HepG2 (cell line): ENCODE results near the gene GABRR3. TPM values are rescaled to one million over a fixed set of nuclear protein-coding genes. Genes with fewer than 3 reads are reported as not detected.
A peak's percentile ranks its signal among the peaks of the same experiment; 100 is the strongest.

Experiments used
- ARNT2 ChIP-seq: sonication (generic); formaldehyde crosslinking; IDR thresholded peaks from 2 replicates; pipeline ENCODE4 v1.8.0; 2022; ENCODE audit warnings: mild to moderate bottlenecking, low read depth, missing genetic modification reagents, moderate library complexity
- CBX1 ChIP-seq: IDR thresholded peaks from one replicate; pipeline ENCODE4 v1.6.1; 2016; ENCODE audit warnings: antibody characterized with exemption, low read depth
- FOXO1 ChIP-seq: sonication (generic); formaldehyde crosslinking; IDR thresholded peaks from 2 replicates; pipeline ENCODE4 v1.4.0; 2020; ENCODE audit warnings: missing genetic modification reagents
- HOXA5 ChIP-seq: sonication (generic); formaldehyde crosslinking; IDR thresholded peaks from 2 replicates; pipeline ENCODE4 v1.4.0; 2020; ENCODE audit warnings: missing genetic modification reagents
- HOXD1 ChIP-seq: sonication (generic); formaldehyde crosslinking; IDR thresholded peaks from 2 replicates; pipeline ENCODE4 v1.5.0; 2020; ENCODE audit warnings: missing genetic modification reagents
- KAT2B ChIP-seq: fragments of 150-350 bp; IDR thresholded peaks from 2 replicates; pipeline ENCODE4 v1.6.1; 2014; ENCODE audit warnings: low read depth, low read length, borderline replicate concordance
- MYNN ChIP-seq: sonication (generic); formaldehyde crosslinking; IDR thresholded peaks from 2 replicates; pipeline ENCODE4 v1.4.0; 2020; ENCODE audit warnings: mild to moderate bottlenecking, low read depth, missing genetic modification reagents
- MZF1 ChIP-seq: sonication (generic); formaldehyde crosslinking; IDR thresholded peaks from 2 replicates; pipeline ENCODE4 v1.8.1; 2023; ENCODE audit warnings: mild to moderate bottlenecking, missing genetic modification reagents, borderline replicate concordance
- NFE2 ChIP-seq: sonication (generic); formaldehyde crosslinking; IDR thresholded peaks from 2 replicates; pipeline ENCODE4 v1.4.0; 2020; ENCODE audit warnings: missing genetic modification reagents
- NFYC ChIP-seq: IDR thresholded peaks from 2 replicates; pipeline ENCODE4 v1.6.1; 2016; ENCODE audit warnings: missing genetic modification reagents, missing compliant biosample characterization
- NKX3-1 ChIP-seq: sonication (generic); formaldehyde crosslinking; IDR thresholded peaks from 2 replicates; pipeline ENCODE4 v1.5.0; 2020; ENCODE audit warnings: missing genetic modification reagents
- NR1H2 ChIP-seq: sonication (generic); formaldehyde crosslinking; IDR thresholded peaks from 2 replicates; pipeline ENCODE4 v1.8.1; 2022; ENCODE audit warnings: low read depth, missing genetic modification reagents, borderline replicate concordance
- PHF20 ChIP-seq: sonication (generic); formaldehyde crosslinking; IDR thresholded peaks from 2 replicates; pipeline ENCODE4 v1.5.0; 2020; ENCODE audit warnings: mild to moderate bottlenecking, missing genetic modification reagents
- PRMT3 ChIP-seq: sonication (generic); formaldehyde crosslinking; IDR thresholded peaks from 2 replicates; pipeline ENCODE4 v1.8.1; 2022; ENCODE audit warnings: low read depth, mild to moderate bottlenecking, moderate library complexity, missing genetic modification reagents, borderline replicate concordance
- PRPF4 ChIP-seq: fragments of 200-400 bp; formaldehyde crosslinking; IDR thresholded peaks from 2 replicates; pipeline ENCODE4 v1.6.1; 2016; ENCODE audit warnings: low read length, low read depth; ENCODE audit not compliant: poor library complexity, severe bottlenecking
- SNAPC2 ChIP-seq: sonication (generic); formaldehyde crosslinking; IDR thresholded peaks from 2 replicates; pipeline ENCODE4 v1.8.1; 2022; ENCODE audit warnings: mild to moderate bottlenecking, missing genetic modification reagents
- SP5 ChIP-seq: IDR thresholded peaks from 2 replicates; pipeline ENCODE4 v1.6.1; 2016; ENCODE audit warnings: low read depth, borderline replicate concordance
- ZBTB38 ChIP-seq: sonication (generic); formaldehyde crosslinking; IDR thresholded peaks from 2 replicates; pipeline ENCODE4 v1.5.1; 2020; ENCODE audit warnings: mild to moderate bottlenecking, missing genetic modification reagents
- ZC3H4 ChIP-seq: sonication (generic); formaldehyde crosslinking; IDR thresholded peaks from 2 replicates; pipeline ENCODE4 v1.4.0; 2020; ENCODE audit warnings: missing genetic modification reagents, borderline replicate concordance
- ZNF232 ChIP-seq: sonication (generic); formaldehyde crosslinking; IDR thresholded peaks from 2 replicates; pipeline ENCODE4 v1.4.0; 2020; ENCODE audit warnings: missing genetic modification reagents, borderline replicate concordance
- ZNF333 ChIP-seq: sonication (generic); formaldehyde crosslinking; IDR thresholded peaks from 2 replicates; pipeline ENCODE4 v1.4.0; 2020; ENCODE audit warnings: mild to moderate bottlenecking, missing genetic modification reagents, borderline replicate concordance
- ZNF432 ChIP-seq: sonication (generic); formaldehyde crosslinking; IDR thresholded peaks from 2 replicates; pipeline ENCODE4 v1.5.0; 2020; ENCODE audit warnings: missing genetic modification reagents, mild to moderate bottlenecking, borderline replicate concordance
- ZNF660 ChIP-seq: sonication (generic); formaldehyde crosslinking; IDR thresholded peaks from 2 replicates; pipeline ENCODE4 v1.5.1; 2020; ENCODE audit warnings: mild to moderate bottlenecking, low read depth, missing genetic modification reagents, borderline replicate concordance
- ZNF720 ChIP-seq: sonication (generic); formaldehyde crosslinking; IDR thresholded peaks from 2 replicates; pipeline ENCODE4 v1.4.0; 2020; ENCODE audit warnings: missing genetic modification reagents
- ZNF772 ChIP-seq: sonication (generic); formaldehyde crosslinking; IDR thresholded peaks from 2 replicates; pipeline ENCODE4 v1.5.0; 2020; ENCODE audit warnings: mild to moderate bottlenecking, missing genetic modification reagents
- ZSCAN29 ChIP-seq: sonication (generic); formaldehyde crosslinking; conservative IDR thresholded peaks from 2 replicates; pipeline ENCODE4 v1.4.0; 2020; ENCODE audit warnings: mild to moderate bottlenecking, missing genetic modification reagents
- polyA plus RNA-seq, 8 experiments: library from polyadenylated mRNA; depleted of rRNA in 3 of 8; stranded (reverse) in 7 of 8; unstranded in 1 of 8; fragments of >200 nt; fragmentation: Illumina TruSeq in 4 of 8; extraction: Trizol in 4 of 8; gene quantifications; 2 replicates each; pipeline versions ENCODE4 v1.2.1 to v1.2.3, GENCODE V29; 2011 to 2016; ENCODE audit warnings: low read depth in 4 of 8, missing spikeins in 1 of 8, mixed read lengths in 1 of 8; ENCODE audit not compliant: insufficient read depth in 1 of 8
- total RNA-seq, 5 experiments: library from RNA; depleted of rRNA; stranded (reverse); fragments of >200 nt; fragmentation: Illumina TruSeq; extraction: Trizol; gene quantifications; 2 replicates each; pipeline ENCODE4 v1.2.3, GENCODE V29; 2016; ENCODE audit warnings: low read depth in 1 of 5
- TF ChIP-seq, protein P1 (sequence below): sonication (generic); formaldehyde crosslinking; IDR thresholded peaks from 2 replicates; pipeline ENCODE4 v1.8.1; 2023; ENCODE audit warnings: missing genetic modification reagents, inconsistent platforms, borderline replicate concordance
- TF ChIP-seq, protein P2 (sequence below): sonication (generic); formaldehyde crosslinking; IDR thresholded peaks from 2 replicates; pipeline ENCODE4 v1.8.0; 2022; ENCODE audit warnings: missing genetic modification reagents, mild to moderate bottlenecking, inconsistent platforms, borderline replicate concordance
- TF ChIP-seq, protein P3 (sequence below): sonication (generic); formaldehyde crosslinking; IDR thresholded peaks from 2 replicates; pipeline ENCODE4 v1.8.1; 2023; ENCODE audit warnings: missing genetic modification reagents, mild to moderate bottlenecking, borderline replicate concordance

The GABRR3 gene
- total and polyA plus RNA-seq, 2 of the 13 experiments (the other 11 are each of a cell fraction or from before 2014, with no cell fraction given), result 0.42 to 0.83 TPM

DNA sequence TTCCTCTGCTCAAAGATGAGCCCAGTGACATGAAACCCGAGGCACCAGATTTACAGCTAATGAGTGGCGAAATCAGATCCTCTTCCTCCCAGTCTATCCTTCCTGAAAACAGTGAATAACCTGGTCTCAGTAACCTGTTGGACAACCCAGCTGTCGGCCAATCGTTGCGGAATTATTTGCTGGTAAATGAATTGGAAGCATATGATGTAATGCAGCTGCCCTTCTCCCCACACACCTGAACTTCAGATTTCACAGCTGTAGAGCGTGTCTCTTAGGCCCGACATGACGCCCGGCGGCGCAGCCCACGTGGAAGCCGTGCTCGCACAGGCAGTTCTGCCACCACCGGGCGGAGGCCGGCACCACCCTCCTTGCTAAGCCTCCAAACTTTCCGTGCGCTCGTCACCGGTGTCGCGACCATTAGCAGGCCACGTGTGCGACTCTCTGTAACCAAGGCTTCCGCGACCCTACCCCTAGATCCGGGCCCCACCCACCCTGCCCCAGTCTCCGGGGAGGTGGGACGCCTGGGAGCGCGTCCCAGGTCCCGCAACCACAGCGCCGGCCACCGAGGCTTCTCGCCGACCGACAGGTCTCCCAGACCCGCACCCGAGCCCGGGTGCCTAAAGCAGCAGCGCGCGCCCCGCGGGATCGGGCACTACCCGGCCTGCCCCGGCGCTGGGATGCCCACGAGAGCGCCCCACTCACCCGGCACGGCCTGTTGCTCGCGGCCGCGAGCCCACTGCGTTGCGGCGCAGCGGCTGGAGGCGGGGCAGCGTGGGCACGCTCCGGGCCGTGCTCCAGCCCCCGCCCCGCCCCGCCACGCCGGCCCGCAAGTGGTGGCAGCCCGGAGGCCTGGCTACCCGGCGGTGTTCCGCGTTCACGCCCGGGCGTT is 63.2 kb downstream of the GABRR3 start, which contains the start of gene RIOX2 (continued):
- peak; percentile 24; the same call in 1 of the 2 replicates for TF ChIP-seq SP5 (CRISPR knock-in tag)
- TF ChIP-seq NR1H2 (CRISPR knock-in tag), result no peak
- no peak for TF ChIP-seq KAT2B
- no peak for TF ChIP-seq ZNF432
- TF ChIP-seq, protein P1, sequence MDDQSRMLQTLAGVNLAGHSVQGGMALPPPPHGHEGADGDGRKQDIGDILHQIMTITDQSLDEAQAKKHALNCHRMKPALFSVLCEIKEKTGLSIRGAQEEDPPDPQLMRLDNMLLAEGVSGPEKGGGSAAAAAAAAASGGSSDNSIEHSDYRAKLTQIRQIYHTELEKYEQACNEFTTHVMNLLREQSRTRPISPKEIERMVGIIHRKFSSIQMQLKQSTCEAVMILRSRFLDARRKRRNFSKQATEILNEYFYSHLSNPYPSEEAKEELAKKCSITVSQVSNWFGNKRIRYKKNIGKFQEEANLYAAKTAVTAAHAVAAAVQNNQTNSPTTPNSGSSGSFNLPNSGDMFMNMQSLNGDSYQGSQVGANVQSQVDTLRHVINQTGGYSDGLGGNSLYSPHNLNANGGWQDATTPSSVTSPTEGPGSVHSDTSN (CRISPR knock-in tag), result no peak
- peak; percentile 69; the same call in 1 of the 2 replicates for TF ChIP-seq ZNF772 (CRISPR knock-in tag)
- TF ChIP-seq FOXO1 (CRISPR knock-in tag), result no peak
- TF ChIP-seq PRPF4, result no peak
- no peak for TF ChIP-seq MYNN (CRISPR knock-in tag)
- no peak for TF ChIP-seq ZNF660 (CRISPR knock-in tag)
- TF ChIP-seq NFE2 (CRISPR knock-in tag), result no peak
- TF ChIP-seq ZNF333 (CRISPR knock-in tag), result 0 out of 2 replicates have a peak, but pooled peaks have one; percentile 39
- peak; percentile 71; the same call in 1 of the 2 replicates for TF ChIP-seq ZNF232
- no peak for TF ChIP-seq ZNF720 (CRISPR knock-in tag)
- no peak for TF ChIP-seq CBX1
- TF ChIP-seq SNAPC2 (CRISPR knock-in tag), result no peak
- TF ChIP-seq NFYC (CRISPR knock-in tag), result no peak
- TF ChIP-seq NKX3-1 (CRISPR knock-in tag), result peak; percentile 36; the same call in 1 of the 2 replicates
- TF ChIP-seq, protein P2, sequence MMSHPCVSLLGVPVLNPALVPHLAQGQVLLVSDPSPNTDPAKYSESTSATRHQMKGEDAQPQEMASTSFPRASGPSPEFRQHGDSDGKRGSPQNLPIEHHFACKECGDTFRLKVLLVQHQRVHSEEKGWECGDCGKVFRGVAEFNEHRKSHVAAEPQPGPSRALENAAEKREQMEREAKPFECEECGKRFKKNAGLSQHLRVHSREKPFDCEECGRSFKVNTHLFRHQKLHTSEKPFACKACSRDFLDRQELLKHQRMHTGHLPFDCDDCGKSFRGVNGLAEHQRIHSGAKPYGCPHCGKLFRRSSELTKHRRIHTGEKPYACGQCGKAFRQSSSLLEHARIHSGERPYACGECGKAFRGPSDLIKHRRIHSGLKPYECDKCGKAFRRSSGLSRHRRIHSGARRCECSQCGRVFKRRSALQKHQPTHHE (CRISPR knock-in tag), result no peak
- no peak for TF ChIP-seq PRMT3
- TF ChIP-seq ZC3H4 (CRISPR knock-in tag), result no peak
- peak; percentile 48; the same call in 1 of the 2 replicates for TF ChIP-seq ARNT2 (CRISPR knock-in tag)
- TF ChIP-seq MZF1 (CRISPR knock-in tag), result no peak; the same call in 1 of the 2 replicates
- TF ChIP-seq PHF20 (CRISPR knock-in tag), result no peak; the same call in 1 of the 2 replicates
- TF ChIP-seq, protein P3, sequence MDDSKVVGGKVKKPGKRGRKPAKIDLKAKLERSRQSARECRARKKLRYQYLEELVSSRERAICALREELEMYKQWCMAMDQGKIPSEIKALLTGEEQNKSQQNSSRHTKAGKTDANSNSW (CRISPR knock-in tag), result no peak
- TF ChIP-seq ZBTB38 (CRISPR knock-in tag), result peak; percentile 53; the same call in 1 of the 2 replicates
- no peak; the same call in 1 of the 2 replicates for TF ChIP-seq HOXA5
- TF ChIP-seq HOXD1 (CRISPR knock-in tag), result no peak
- no peak for TF ChIP-seq ZSCAN29 (CRISPR knock-in tag)
